ENCODE measurements around the gene HOXA3.

HOXA3 gene

GRCh38 chr7:27145914-27146412, 6.4 kb downstream of the HOXA3 start:
- TF ChIP-seq CTCF (IDR thresholded peaks at IDR 0.05; ENCODE audit: control insufficient read depth, insufficient read depth, low read depth, low read length, missing control alignments) = no peak
- no peak overlapping the region for H3K4me3 ChIP-seq (ENCODE audit: control insufficient read depth, low read depth, low read length)
- DNase-seq (ENCODE audit: low read depth) = no peak

- TF ChIP-seq CTCF (IDR thresholded peaks at IDR 0.05; ENCODE audit: control insufficient read depth, insufficient read depth, low read depth, low read length, missing control alignments) = no peak
- no peak for DNase-seq (ENCODE audit: low read depth)
- H3K4me3 ChIP-seq (ENCODE audit: control insufficient read depth, low read depth, low read length) = no peak overlapping the region
These were observed 7.0 kb downstream of the HOXA3 start for GRCh38 chr7:27145165-27145913.

- TF ChIP-seq CTCF (IDR thresholded peaks at IDR 0.05; ENCODE audit: control insufficient read depth, insufficient read depth, low read depth, low read length, missing control alignments) = no peak
- no peak for DNase-seq (ENCODE audit: low read depth)
- no peak overlapping the region for H3K4me3 ChIP-seq (ENCODE audit: control insufficient read depth, low read depth, low read length)
These were observed 7.6 kb downstream of the HOXA3 start for GRCh38 chr7:27144781-27145164.

DNA sequence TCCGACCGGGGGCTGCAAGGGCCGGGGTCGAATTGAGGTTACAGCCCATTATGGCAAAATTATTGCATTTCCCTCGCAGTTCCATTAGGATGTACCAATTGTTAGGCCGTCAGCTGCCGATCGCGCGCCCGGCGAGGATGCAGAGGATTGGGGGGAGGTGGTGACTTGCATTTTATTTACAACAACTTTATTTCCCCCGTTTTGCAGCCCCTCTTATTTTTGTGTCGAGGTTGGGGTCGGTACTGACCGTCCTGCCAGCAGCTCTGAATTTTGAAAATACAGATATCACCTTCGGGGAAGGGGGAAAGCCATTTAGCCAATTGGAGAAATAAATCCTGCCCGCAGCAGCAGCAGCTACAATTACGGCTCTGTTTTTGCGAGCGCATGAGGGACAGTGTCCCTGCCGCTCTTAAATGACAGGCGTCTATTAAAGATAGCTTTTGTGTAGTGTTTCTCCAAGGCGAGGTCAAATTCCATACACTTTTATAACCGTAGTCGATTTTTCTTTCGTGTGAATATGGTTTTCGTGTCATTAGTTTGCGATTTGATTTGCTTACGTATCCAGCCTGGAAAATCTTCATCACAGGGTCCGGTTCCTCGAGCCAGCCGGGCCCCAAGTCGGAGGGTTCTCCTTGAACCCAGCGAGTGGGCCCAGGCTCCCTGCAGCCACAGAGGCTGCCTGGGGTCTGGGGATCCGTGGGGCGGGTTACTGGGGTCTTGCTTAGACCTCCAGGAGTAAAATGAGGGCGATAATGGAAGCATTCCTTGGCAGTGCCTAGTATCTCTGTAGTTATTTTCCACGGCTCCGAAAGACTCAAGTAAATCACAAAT, 8.2 kb downstream of the HOXA3 start:
- peak; percentile 24 for TF ChIP-seq CTCF (IDR thresholded peaks at IDR 0.05; ENCODE audit: control insufficient read depth, insufficient read depth, low read depth, low read length, missing control alignments)
- no peak overlapping the region for H3K4me3 ChIP-seq (ENCODE audit: control insufficient read depth, low read depth, low read length)
- no peak for DNase-seq (ENCODE audit: low read depth)

GRCh38 chr7:27143023-27143949, 9.1 kb downstream of the HOXA3 start, which contains the start of gene HOXA5:
Gene HOXA5 (minus strand): TSS chr7:27143681. CDS start chr7:27143607, 74 bp downstream.
- TF ChIP-seq CTCF (IDR thresholded peaks at IDR 0.05; ENCODE audit: control insufficient read depth, insufficient read depth, low read depth, low read length, missing control alignments) = no peak
- no peak for DNase-seq (ENCODE audit: low read depth)
- H3K4me3 ChIP-seq (ENCODE audit: control insufficient read depth, low read depth, low read length) = peak within 1 kb of the TSS; percentile 29

DNA sequence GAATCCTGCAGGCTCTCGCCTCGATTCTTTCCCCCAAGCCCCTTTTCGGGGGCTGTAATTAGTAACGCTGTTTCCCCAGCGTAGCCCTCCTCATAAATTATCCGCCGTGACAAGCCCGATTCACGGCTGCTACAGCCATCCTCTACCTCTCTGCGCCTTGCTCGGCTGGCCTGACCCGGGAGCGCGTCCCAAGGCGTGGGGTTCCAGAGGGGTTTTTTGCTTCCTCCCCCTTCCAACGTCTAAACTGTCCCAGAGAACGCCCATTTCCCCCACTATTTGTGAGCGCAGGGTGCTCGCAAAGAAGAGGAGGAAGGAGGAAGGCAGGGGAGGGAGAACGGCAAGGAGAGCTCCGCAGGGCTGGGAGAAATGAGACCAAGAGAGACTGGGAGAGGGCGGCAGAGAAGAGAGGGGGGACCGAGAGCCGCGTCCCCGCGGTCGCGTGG, 9.8 kb downstream of the HOXA3 start:
- TF ChIP-seq CTCF (IDR thresholded peaks at IDR 0.05; ENCODE audit: control insufficient read depth, insufficient read depth, low read depth, low read length, missing control alignments) = no peak
- peak overlapping the region; percentile 29 for H3K4me3 ChIP-seq (ENCODE audit: control insufficient read depth, low read depth, low read length)
- no peak for DNase-seq (ENCODE audit: low read depth)
